ENCODE measurements around the gene ENTPD1. TPM values are rescaled to one million over a fixed set of nuclear protein-coding genes. Genes with fewer than 3 reads are reported as not detected.

Gene ENTPD1
- total RNA-seq, 1 donor from 2014 or later, result 1.0 TPM

GRCh38 chr10:95783741-95784140 is 27.8 kb downstream of the ENTPD1 start:
- Mint-ChIP-seq H3K36me3 (no peaks in the 10 kb centered on the region), H3K27me3 (peaks cover 17% of the 10 kb centered on the region), H3K4me3 (no peak overlapping the region), H3K9me3 (no peaks in the 10 kb centered on the region), H3K4me1 (ENCODE audit: unreplicated experiment) (no peaks in the 10 kb centered on the region), H3K27ac (no peak overlapping the region)
- no peak for DNase-seq (ENCODE audit: extremely low spot score, unreplicated experiment)
- TF ChIP-seq, protein P1, sequence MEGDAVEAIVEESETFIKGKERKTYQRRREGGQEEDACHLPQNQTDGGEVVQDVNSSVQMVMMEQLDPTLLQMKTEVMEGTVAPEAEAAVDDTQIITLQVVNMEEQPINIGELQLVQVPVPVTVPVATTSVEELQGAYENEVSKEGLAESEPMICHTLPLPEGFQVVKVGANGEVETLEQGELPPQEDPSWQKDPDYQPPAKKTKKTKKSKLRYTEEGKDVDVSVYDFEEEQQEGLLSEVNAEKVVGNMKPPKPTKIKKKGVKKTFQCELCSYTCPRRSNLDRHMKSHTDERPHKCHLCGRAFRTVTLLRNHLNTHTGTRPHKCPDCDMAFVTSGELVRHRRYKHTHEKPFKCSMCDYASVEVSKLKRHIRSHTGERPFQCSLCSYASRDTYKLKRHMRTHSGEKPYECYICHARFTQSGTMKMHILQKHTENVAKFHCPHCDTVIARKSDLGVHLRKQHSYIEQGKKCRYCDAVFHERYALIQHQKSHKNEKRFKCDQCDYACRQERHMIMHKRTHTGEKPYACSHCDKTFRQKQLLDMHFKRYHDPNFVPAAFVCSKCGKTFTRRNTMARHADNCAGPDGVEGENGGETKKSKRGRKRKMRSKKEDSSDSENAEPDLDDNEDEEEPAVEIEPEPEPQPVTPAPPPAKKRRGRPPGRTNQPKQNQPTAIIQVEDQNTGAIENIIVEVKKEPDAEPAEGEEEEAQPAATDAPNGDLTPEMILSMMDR (conservative IDR thresholded peaks at IDR 0.05), result no peak

- TF ChIP-seq, protein P1 (conservative IDR thresholded peaks at IDR 0.05), result no peak
- no peak overlapping the region for H3K4me3 Mint-ChIP-seq
- peaks cover 17% of the 10 kb centered on the region for H3K27me3 Mint-ChIP-seq
- no peaks in the 10 kb centered on the region for H3K36me3 Mint-ChIP-seq
- H3K9me3 Mint-ChIP-seq, result no peaks in the 10 kb centered on the region
- no peak overlapping the region for H3K27ac Mint-ChIP-seq
- no peaks in the 10 kb centered on the region for H3K4me1 Mint-ChIP-seq (ENCODE audit: unreplicated experiment)
- DNase-seq (ENCODE audit: extremely low spot score, unreplicated experiment), result no peak
Observed at GRCh38 chr10:95784279-95784913, 28.4 kb downstream of the ENTPD1 start.

- Mint-ChIP-seq H3K27ac (no peak overlapping the region), H3K4me1 (ENCODE audit: unreplicated experiment) (no peaks in the 10 kb centered on the region), H3K27me3 (peaks cover 17% of the 10 kb centered on the region), H3K36me3 (no peaks in the 10 kb centered on the region), H3K4me3 (no peak overlapping the region), H3K9me3 (no peaks in the 10 kb centered on the region)
- TF ChIP-seq, protein P1 (conservative IDR thresholded peaks at IDR 0.05), result no peak
- no peak for DNase-seq (ENCODE audit: extremely low spot score, unreplicated experiment)
Observed at GRCh38 chr10:95785317-95785716, 29.4 kb downstream of the ENTPD1 start.

- DNase-seq (ENCODE audit: extremely low spot score, unreplicated experiment), result no peak
- Mint-ChIP-seq H3K27ac (no peak overlapping the region), H3K4me3 (no peak overlapping the region), H3K9me3 (no peaks in the 10 kb centered on the region), H3K4me1 (ENCODE audit: unreplicated experiment) (no peaks in the 10 kb centered on the region), H3K36me3 (no peaks in the 10 kb centered on the region), H3K27me3 (peaks cover 14% of the 10 kb centered on the region)
- TF ChIP-seq, protein P1 (conservative IDR thresholded peaks at IDR 0.05), result no peak
Observed at GRCh38 chr10:95785942-95786669, 30.1 kb downstream of the ENTPD1 start.

DNA sequence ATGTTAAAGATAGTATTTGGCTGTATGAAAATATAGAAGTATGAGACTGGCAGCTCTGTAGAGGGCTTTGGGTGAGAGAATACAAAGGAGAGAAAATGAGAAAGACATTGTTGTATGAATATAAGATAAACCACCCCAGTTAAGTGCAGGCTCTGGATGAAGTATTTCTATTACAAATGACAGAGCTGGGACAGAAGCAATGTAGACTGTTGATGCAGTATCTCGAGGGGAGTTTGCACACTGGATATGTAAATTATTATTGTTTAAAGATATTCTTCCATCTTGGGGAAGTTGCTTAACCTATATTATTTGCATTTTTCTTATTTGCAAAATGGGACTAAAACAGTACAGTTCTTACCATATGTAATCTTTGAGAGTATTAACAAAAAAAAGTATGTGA is 31.5 kb downstream of the ENTPD1 start:
- Mint-ChIP-seq H3K9me3 (no peaks in the 10 kb centered on the region), H3K36me3 (no peaks in the 10 kb centered on the region), H3K27me3 (peaks cover 9% of the 10 kb centered on the region), H3K4me1 (ENCODE audit: unreplicated experiment) (no peaks in the 10 kb centered on the region), H3K27ac (no peak overlapping the region), H3K4me3 (no peak overlapping the region)
- no peak for DNase-seq (ENCODE audit: extremely low spot score, unreplicated experiment)
- TF ChIP-seq, protein P1 (conservative IDR thresholded peaks at IDR 0.05), result no peak

Measured in type B pancreatic cell (in vitro differentiated cells).